HG02759 (cell line): ENCODE data around the gene CDK15.
A peak's percentile ranks its signal among the peaks of the same experiment; 100 is the strongest.
"Not testable (repeated sequence)": the region's sequence is repeated elsewhere in the genome, so short reads cannot be mapped to it uniquely, and the experiment has no call there.

Experiments
- ATAC-seq: cut with Tn5 transposase; IDR thresholded peaks from one replicate; pipeline ENCODE4 v1.9.1; 2021; ENCODE audit warnings: mild to moderate bottlenecking, moderate library complexity; ENCODE audit not compliant: unreplicated experiment

Gene CDK15

DNA sequence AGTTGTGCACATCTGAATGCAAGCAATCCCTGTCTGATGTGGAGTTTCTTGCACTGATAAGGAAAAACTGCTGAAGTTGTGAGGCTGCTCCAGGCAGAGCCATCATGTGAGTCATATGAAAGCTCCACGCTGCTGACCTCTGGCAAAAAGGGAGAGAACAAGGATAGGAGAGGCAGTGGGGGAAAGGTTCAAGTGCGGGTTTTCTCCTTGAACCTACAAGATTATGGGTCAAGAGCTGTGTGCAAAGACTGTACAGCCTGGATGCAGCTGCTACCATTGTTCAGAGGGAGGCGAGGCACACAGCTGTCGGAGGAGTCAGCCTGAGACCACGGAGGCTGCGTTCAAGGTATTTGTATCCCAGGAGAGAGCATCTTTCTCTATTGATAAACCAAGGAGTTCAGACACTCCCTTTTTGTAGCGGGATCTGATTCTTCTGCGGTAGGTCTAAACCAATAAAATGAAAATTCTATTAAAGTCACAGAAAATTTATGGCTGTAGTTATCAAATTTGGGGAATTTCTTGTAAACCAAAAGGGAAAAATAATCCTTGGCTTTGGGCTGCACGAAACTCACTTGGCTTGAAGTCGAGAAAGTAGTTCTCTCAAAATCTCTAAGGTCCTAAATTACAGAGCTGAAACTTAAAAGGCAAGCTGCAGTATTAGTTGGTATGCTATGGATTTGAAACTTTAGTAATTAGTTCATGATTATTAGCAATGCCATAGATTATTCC, at the start of gene CDK15:
Gene CDK15 (plus strand): TSS at position 96 of the 729 bp plus-strand sequence. CDS start 128 bp downstream, at position 224.
- ATAC-seq: no peak

DNA sequence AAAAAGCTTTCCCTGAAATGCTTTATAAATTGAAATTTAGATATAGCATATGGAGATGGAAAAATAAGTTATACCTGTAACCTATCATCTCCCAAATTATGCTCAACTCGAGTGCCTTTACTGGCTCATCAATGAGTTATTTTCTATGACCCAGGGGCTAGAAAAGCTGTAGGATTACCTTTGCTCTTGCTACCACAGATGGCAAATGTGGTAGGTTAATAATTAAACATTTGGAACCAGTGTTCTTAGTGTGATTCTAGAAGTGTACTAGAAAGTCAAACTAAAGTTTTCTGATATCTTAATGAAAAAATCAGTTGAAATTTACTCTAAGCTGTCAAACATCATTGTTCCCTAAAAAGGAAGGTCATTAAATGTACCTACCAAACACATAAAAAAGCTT, 48.1 kb upstream of the CDK15 start:
- no peak for ATAC-seq

DNA sequence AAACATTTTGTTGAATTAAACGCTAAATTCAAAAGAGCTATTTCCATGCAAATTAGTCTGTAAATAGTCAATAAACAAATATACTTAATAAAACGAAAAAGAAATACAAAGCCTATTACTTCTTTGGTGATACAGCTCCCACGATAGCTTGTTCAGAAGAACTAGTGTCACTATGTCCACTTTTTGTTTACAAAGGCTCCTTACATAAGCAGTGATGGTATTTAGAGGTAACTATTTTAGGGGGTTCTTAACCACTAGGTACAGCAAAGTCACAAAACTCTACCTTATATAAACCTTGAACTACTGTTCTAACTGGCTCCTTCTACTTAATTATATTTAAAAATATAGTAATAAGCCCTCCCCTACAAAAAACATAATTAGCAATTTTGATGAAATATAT, 47.5 kb upstream of the CDK15 start:
- ATAC-seq: no peak

DNA sequence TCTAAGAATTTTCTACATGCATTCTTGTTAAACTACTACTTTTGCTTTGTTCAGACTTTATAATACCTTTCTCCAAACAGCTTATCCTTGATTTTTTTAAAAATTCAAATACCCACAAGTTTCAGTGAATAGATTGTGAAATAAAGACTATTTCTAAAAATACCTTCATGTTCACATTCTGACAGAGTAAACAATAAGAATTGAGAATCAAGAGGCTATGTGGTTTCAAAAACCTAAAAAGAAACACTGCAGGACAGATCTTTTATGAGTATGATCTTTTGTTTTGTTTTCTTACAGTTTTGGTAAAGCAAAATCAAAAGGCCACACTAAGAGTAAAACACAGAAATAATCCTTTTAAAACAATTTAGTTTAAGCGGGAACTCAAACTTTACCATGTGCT, 46.8 kb upstream of the CDK15 start:
- no peak for ATAC-seq

DNA sequence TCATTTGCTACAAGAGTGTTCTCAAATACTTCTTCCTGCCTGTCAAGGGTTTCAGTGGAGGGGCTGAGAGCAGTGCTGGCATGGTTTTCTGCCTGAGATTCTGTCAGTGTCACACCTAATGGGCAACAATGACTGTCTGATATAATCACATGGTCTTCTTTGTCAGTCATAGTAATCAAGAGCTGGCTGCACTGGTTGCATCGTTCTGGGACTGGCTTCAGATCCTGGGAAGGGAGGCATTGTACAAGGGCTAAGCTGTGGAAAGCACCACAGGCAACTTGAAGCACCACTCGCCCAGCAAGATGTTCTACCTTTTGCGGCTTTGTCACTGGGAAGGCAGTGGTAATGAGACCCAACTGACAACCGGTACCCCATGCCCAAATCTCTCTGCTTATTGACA, 45.2 kb upstream of the CDK15 start:
- no peak for ATAC-seq

DNA sequence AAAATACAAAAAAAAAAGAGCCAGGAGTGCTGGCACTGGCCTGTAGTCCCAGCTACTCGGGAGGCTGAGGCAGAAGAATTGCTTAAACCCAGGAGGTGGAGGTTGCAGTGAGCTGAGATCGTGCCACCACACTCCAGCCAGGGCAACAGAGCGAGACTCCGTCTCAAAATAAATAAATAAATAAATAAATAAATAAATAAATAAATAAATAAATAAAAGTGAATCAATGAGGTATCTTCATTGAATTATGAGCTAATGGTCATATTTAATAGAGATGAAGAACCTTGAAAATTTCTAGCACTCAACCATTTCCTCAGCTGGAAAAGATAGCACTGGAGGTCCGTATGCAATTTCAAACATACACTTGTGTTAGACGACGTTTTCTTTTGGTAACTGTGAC, 41.9 kb upstream of the CDK15 start:
- ATAC-seq: not testable (repeated sequence)

DNA sequence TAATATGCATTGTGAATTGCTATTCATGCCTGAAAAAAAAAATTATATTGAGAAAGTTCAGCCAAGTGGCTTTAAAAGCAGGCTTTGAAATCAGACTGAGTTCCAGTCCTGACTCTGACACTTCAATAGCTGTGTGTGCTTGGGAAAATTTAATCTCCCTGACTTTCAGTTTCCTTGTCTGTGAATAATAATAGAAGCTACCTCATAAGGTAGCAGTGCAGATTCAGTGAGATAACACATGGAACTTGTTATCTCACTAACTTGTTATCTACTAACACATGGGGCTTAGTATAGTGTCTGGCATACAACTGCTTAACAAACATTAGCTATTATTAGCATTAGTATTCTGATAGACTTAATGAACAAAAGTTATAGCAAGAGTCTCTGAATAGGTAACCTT, 40.5 kb upstream of the CDK15 start:
- ATAC-seq: no peak

DNA sequence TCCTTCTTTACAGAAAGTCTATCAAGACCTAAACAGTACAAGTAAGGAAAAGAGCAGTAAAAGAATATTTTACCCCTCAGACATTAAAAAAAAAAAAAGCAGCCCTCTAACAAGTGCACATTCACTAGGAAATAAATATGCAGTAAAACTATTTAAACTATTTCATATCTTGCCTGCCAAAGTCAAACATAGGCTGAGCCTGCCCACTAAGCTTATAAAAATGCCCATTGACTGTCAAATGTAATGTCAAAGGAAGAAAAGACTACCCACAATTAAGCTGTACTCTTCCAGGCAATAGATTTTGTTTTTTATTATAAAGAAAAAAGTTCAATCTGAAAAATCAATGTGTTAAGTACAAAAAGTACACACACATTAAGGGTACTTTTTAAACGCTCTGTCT, 37.4 kb upstream of the CDK15 start:
- ATAC-seq: no peak

DNA sequence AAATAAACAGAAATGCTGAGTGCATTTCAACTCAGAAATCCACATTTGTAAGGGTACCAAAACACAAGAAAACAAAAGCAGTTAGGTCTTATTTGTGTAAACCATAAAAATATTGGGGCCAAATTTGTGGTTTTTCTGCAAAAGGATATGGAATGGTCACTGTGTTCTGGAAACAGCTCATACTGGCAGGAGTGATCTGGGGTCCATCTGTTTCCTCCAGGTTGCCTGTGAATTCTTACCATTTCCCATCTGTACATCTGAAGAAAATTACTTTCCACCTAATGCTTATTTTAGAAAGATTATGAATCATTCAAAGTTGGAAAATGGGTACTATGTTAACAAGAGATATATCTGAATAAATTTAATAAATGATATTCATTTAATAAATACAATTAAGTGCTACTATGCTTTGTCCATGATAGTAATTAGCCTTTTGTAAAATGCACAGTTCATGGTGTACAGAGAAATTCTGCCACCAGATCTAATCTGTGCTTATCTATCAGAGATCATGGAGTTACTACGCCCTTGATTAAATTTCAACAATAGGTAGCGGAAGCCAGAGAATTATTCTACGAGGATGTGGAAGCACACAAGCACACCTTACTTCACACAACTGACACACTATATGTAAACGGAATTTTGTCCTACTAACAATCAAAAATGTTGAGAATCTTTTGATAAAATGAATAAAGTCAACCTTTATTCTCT, 36.5 kb upstream of the CDK15 start:
- no peak for ATAC-seq

DNA sequence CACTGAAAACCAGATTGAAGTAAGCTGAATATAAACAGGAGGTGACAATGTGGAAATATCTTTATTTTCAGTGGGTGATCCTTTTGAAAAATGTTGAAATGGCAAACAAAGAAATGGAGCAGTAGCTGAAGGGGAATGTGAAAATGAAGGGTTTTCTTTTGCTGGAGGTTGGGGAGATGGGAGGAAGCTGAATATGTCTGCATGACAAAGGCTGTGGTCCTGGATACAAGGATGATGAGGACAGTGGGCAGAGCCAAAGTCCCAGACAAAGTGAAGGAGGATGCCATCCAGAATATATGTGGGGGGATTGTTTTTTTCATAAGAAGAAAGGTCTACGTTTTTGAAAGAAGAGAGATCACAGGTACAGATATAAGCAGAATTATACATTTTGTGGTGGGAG, 32.3 kb upstream of the CDK15 start:
- ATAC-seq: no peak

DNA sequence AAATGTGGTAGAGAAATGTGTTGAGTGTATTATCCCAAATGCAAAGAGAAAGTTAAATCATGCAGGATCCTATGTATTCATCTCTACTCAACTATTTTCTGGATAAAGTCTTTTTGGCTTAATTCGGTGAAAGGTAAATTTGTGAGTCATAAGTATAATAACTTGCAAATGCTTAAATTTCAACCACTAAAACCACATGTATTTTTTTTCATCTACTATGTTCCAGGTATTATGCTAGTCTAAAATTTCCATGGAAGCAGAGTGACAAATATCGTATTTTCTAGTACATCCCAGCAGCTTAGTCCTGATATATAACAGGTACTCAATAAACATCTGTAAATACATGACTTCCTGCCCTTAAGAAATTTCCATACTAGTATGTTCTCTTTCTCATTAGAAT, 31.8 kb upstream of the CDK15 start:
- ATAC-seq: no peak

DNA sequence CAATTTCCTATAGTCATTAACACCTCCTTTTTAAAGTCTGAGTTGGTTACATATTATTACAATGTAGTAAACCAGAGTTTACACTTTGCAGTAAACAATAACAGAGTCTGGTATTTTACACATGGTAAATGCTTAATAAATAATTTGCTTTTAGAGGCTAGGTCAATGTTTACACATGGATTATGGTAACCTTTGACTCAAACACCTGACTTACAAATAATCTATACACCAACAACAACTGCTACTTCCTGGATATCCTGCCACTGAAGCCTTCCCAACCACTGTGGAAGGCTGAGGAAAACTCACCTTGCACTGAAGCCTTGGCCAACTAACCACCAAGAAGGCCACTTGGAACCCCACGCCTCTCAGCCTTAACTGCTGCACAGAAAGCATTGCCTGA, 31.0 kb upstream of the CDK15 start:
- ATAC-seq: no peak

DNA sequence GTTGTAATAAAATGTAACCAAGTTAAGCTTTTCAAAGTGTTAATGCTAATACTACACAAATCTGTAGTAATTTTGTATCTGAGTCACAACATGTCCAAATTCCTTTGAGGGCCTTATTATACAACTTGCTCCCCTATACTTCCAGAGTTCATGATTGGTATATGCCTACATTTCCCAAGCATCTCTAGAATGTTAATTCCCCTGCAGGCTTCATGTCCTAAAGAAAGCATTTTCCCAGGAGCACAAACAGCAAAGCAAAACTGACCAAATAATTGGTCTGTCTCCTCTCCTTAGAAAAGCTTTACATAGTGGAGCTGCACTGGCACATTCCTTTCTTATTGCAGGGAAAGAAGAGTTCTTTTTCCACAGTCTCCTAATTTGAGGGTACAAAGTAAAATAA, 29.3 kb upstream of the CDK15 start:
- no peak for ATAC-seq

DNA sequence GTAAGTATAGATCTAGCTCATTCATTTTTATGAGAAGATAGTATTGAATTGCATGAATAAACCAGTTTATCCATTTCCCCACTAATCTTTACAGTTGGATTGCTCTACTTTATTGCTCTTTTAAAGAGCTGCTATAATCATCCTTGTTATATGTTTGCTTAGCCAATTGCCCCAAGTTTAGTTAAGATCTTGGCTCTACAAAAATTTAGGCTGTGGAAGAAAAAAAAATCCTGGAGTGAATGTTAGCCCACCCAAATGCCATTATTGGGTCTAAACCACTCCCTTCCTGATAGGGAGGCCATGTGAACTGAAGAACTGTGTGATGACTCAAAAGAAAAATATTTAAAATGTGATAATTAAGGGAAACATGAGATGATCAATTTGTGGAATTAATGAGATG, 28.5 kb upstream of the CDK15 start:
- no peak for ATAC-seq

DNA sequence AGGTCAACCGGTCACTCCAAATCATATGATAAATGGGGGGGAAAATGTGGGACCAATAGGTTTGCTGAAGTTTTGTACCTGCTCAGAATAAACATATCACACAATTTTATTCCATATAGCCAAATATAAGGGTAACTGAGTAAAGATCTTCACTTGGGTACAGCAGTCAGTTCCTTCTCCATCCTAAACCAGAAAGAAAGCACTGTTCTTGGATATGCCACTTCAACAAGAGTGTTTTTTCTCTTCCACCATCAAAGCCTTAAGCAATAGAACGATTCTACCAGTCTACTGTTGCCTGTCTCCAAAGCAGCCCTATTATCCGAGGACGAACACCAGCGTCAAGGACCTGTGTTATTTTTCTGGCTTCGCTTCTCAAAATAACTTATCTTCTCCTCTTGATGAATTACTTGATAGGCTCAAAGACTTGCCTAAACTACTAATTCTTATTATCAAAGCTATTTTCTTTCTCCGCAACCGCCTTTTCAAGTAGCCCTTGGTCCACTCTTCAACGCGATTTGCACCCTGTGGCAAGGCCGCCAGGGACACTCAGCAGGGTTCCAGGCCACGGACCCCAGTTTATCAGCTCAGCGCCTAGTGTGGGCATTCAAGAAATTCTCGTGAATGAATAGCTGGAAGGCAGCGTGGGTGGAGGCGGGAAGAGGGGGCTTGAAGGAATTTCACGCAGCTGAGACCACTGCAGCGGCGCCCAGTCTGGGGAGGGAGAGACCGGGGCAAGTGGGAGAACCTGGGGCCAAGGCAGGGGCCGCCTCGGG, 26.2 kb upstream of the CDK15 start:
- peak; percentile 4 for ATAC-seq

DNA sequence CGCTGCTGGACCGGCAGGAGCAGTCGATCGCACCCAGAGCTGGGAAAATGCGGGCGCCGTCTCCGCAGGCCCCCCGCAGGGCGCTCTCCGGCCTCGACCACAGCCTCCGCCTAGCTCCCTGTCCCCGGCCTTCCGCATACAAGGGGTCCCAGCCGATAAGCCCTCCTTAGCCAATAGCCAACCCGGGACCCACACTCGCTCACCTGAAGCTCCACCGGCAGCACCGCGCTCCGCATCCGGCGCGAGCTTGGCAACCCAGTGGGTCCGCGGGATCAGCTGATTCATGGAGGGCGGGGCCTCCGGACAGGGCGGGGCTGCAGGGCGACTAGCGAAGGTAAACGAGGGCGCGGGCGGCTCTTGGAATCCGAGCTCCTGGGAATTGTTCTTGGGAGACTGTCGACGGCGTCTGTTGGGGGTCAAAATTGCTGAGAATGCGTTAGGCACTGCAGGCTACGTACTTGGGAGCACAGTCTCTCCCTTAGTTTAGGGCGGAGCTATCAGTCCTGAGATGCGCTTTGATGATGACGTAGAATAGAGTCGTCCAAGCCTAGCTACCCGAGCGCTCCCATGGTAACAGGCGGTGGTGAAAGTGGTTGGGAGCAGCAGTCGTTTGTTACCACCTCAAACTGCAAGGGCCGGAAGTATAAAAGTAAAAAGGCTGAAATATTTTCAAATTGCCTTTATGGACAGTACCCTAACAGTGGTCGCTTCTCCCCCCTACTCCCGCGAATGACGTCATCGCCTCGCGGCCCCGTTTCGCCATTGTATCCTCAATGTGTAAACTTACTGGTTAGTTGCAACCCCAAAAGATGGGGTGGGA, 25.5 kb upstream of the CDK15 start, which contains the start of gene ALS2:
Gene ALS2 (minus strand): TSS at position 260 of the 820 bp plus-strand sequence. CDS start 12,048 bp downstream, outside the sequence.
- ATAC-seq: peak; percentile 95

DNA sequence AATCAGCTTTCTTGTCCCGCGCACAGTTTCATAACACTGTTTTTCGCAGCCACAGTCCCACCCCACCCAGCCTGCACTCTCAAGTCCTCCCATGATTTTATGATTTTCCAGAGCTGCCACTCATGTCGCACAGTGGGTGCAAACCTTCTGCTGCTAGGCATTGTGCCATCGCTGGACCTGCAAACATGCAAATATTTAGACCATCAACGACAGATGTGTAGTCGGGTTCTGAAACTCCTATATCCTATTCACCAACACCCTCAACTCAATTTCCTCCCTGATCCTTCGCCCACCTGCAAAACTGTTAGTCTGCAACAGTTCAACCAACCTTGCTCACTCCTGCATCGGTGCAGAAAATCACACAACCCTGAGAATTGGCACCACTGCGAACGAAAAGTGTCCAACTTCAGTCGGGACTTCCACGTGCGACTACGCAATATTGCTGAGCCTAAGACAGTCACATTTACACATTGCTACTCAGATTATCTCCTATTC, 24.7 kb upstream of the CDK15 start:
- peak; percentile 2 for ATAC-seq

DNA sequence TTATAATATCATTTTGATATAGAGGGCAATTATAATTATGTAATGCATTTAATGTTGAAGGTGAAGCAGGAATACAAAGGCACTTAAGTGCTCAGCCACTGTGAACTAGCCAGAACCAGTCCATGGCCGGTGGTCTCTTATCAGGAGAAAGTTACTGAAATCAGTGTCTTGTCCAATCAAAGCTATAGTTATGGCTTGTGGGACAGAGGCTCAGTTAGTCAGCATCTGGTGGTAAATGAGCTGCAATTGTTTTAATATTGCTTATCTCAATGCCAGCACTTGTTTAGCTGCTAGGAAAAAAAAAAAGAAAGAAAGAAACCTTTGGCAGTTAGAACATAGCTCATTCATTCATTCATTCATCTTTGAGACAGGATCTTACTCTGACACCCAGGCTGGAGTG, 21.8 kb upstream of the CDK15 start:
- ATAC-seq: no peak

DNA sequence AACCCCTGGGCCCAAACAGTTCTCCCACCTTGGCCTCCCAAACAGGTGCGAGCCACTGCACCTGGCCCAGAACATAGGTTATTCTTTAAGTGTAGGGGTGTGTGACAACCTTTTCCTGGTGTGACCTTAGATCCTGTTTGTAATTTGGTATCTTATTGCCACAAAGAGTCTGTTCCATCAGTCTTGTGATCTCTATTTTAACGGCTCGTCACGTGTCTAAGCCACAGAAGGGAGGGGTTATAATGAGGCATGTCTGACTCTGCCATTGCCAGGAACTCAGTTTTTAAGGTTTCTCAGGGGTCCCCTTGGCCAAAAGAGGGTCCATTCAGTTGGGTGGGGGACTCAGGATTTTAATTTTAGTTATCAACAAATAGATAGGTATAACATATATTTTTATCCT, 21.2 kb upstream of the CDK15 start:
- no peak for ATAC-seq

DNA sequence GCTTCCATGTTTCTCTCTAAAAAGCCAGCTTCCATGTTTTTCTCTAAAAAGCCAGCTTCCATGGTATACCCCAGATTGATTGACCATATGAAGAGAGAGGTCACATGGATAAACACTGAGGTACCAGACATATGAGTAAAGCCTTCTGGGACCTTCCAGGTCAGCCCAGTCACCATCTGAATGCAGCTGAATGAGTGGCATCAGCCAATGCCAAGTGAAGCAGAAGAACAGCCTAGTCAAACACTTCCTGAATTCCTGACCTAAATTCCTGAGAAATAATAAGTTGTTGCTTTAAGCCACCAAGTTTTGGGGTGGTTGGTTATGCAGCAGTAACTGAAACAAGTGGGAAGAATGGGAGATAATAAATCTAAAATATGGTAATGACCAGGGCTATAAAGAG, 19.9 kb upstream of the CDK15 start:
- no peak for ATAC-seq

DNA sequence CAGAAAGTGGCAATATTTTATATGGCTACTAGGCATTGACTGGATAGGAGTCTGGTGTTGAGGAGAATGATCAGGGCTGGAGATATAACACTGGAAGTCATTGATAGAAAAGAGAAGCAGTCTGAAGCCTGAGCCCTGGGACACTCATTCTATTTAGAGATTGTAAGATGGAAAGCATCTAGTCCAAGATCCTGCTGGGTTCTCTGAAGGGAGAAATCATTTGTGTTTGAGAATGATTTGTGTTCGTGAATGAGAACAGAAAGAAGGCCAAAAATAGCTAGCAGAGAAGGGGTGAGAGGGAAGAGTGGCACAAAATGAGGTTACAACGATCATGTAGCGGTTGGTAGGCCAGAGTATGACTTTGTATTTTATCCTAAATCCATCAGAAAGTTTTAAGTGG, 18.0 kb upstream of the CDK15 start:
- no peak for ATAC-seq
